HepG2 (cell line): Measurements from ENCODE around the gene STX5. TPM values are rescaled to one million over a fixed set of nuclear protein-coding genes. Genes with fewer than 3 reads are reported as not detected.

Source experiments
- AGO2 ChIP-seq: fragments of 200-400 bp; formaldehyde crosslinking; optimal IDR thresholded peaks from 2 replicates; pipeline ENCODE3; 2017; ENCODE audit warnings: mild to moderate bottlenecking, low read depth, low read length, moderate library complexity
- ELF3 ChIP-seq: IDR thresholded peaks from 2 replicates; pipeline ENCODE4 v1.6.1; 2016; ENCODE audit warnings: missing genetic modification reagents, missing compliant biosample characterization
- HOXA9 ChIP-seq: sonication (generic); formaldehyde crosslinking; IDR thresholded peaks from 2 replicates; pipeline ENCODE4 v1.8.1; 2022; ENCODE audit warnings: missing genetic modification reagents, mild to moderate bottlenecking, moderate library complexity, borderline replicate concordance
- JARID2 ChIP-seq: sonication (generic); formaldehyde crosslinking; IDR thresholded peaks from 2 replicates; pipeline ENCODE4 v1.8.1; 2023; ENCODE audit warnings: missing genetic modification reagents, inconsistent platforms; ENCODE audit not compliant: insufficient replicate concordance
- NFYB ChIP-seq: sonication (generic); formaldehyde crosslinking; IDR thresholded peaks from 2 replicates; pipeline ENCODE4 v1.4.0; 2020; ENCODE audit warnings: missing genetic modification reagents
- SPEN ChIP-seq: sonication (generic); formaldehyde crosslinking; IDR thresholded peaks from 2 replicates; pipeline ENCODE4 v1.5.1; 2020; ENCODE audit warnings: low read depth, mild to moderate bottlenecking, missing genetic modification reagents
- TAF15 ChIP-seq: fragments of 200-400 bp; formaldehyde crosslinking; IDR thresholded peaks from one replicate; pipeline ENCODE4 v1.6.1; 2018; ENCODE audit warnings: mild to moderate bottlenecking, low read depth, low read length; ENCODE audit not compliant: poor library complexity, severe bottlenecking
- TBL1XR1 ChIP-seq: fragments of 150-350 bp; IDR thresholded peaks from 2 replicates; pipeline ENCODE4 v1.6.1; 2014; ENCODE audit warnings: borderline replicate concordance, low read length; ENCODE audit not compliant: partially characterized antibody
- ZIK1 ChIP-seq: sonication (generic); formaldehyde crosslinking; IDR thresholded peaks from 2 replicates; pipeline ENCODE4 v1.5.0; 2020; ENCODE audit warnings: mild to moderate bottlenecking, low read depth, missing genetic modification reagents, borderline replicate concordance
- ZNF230 ChIP-seq: sonication (generic); formaldehyde crosslinking; IDR thresholded peaks from 2 replicates; pipeline ENCODE4 v1.4.0; 2020; ENCODE audit warnings: mild to moderate bottlenecking, missing genetic modification reagents
- ZNF264 ChIP-seq: sonication (generic); formaldehyde crosslinking; IDR thresholded peaks from 2 replicates; pipeline ENCODE4 v1.4.0; 2020; ENCODE audit warnings: missing genetic modification reagents
- ZNF501 ChIP-seq: sonication (generic); formaldehyde crosslinking; IDR thresholded peaks from 2 replicates; pipeline ENCODE4 v1.5.1; 2020; ENCODE audit warnings: mild to moderate bottlenecking, moderate library complexity, missing genetic modification reagents
- polyA plus RNA-seq, 8 experiments: library from polyadenylated mRNA; depleted of rRNA in 3 of 8; stranded (reverse) in 7 of 8; unstranded in 1 of 8; fragments of >200 nt; fragmentation: Illumina TruSeq in 4 of 8; extraction: Trizol in 4 of 8; gene quantifications; 2 replicates each; pipeline versions ENCODE4 v1.2.1 to v1.2.3, GENCODE V29; 2011 to 2016; ENCODE audit warnings: low read depth in 4 of 8, missing spikeins in 1 of 8, mixed read lengths in 1 of 8; ENCODE audit not compliant: insufficient read depth in 1 of 8
- total RNA-seq, 5 experiments: library from RNA; depleted of rRNA; stranded (reverse); fragments of >200 nt; fragmentation: Illumina TruSeq; extraction: Trizol; gene quantifications; 2 replicates each; pipeline ENCODE4 v1.2.3, GENCODE V29; 2016; ENCODE audit warnings: low read depth in 1 of 5
- TF ChIP-seq, protein P1 (sequence below): sonication (generic); formaldehyde crosslinking; IDR thresholded peaks from 2 replicates; pipeline ENCODE4 v1.4.0; 2020; ENCODE audit warnings: missing genetic modification reagents; ENCODE audit errors: not compliant biosample characterization
- TF ChIP-seq, protein P2 (sequence below): sonication (generic); formaldehyde crosslinking; IDR thresholded peaks from 2 replicates; pipeline ENCODE4 v1.4.0; 2020; ENCODE audit warnings: missing genetic modification reagents
- TF ChIP-seq, protein P3 (sequence below): sonication (generic); formaldehyde crosslinking; conservative IDR thresholded peaks from 2 replicates; pipeline ENCODE4 v1.5.0; 2020; ENCODE audit warnings: missing genetic modification reagents
- TF ChIP-seq, protein P4 (sequence below): sonication (generic); formaldehyde crosslinking; IDR thresholded peaks from 2 replicates; pipeline ENCODE4 v1.4.0; 2020; ENCODE audit warnings: missing genetic modification reagents, borderline replicate concordance

STX5 gene
- total and polyA plus RNA-seq, 2 of the 13 experiments (the other 11 are each of a cell fraction or from before 2014, with no cell fraction given), result 26.9 to 30.0 TPM

DNA sequence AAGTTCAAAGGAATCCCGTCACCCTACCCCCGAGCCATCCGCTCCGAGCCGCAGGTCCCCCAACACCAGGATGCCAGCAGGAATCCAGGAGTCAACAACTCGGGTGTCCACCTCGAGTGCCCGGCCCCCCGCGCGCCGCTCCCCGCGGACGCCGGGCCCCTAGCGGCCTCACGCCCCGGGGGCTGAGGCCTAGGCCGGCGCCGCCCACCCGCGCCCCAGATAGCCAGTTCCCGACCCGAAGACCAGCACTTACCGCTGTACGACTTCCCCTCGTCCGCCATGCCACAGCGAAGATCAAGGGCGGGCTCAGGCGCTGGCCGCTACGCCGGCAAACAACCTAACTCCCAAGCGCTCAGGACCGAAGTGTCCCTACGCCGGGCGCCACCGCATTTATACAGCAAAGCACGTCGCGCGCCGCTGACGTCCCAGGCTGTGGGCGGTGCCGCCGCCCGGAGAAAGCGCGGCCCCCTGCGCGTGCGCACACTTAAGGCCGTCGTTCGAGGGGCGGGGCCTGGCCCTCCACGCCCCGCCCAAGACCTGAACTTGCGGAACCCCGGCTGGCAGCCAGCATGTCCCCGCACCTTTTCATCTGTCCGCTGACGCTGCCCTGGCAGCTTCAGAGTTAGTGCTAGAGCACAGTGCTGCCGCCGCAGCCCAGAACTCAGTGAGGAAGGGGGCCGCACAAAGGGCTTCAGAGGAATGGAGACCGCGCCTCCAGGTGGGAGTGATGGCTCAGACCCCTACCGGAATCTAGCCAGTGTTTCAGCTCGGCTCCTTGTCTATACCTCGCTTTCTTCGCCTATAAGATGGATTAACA lies 26.6 kb downstream of the STX5 start, which contains the start of gene NXF1 (continued):
- TF ChIP-seq ELF3 (CRISPR knock-in tag) (peak; percentile 79), ZIK1 (peak; percentile 83; the same call in 1 of the 2 replicates), TBL1XR1 (no peak), ZNF264 (CRISPR knock-in tag) (peak; percentile 77; the same call in 1 of the 2 replicates), SPEN (CRISPR knock-in tag) (peak; percentile 80), TAF15 (peak; percentile 86), AGO2 (peak; percentile 99), ZNF230 (peak; percentile 87; the same call in 1 of the 2 replicates), NFYB (CRISPR knock-in tag) (peak; percentile 55), JARID2 (no peak), HOXA9 (0 out of 2 replicates have a peak, but pooled peaks have one; percentile 6), ZNF501 (peak; percentile 82)
- TF ChIP-seq, protein P1, sequence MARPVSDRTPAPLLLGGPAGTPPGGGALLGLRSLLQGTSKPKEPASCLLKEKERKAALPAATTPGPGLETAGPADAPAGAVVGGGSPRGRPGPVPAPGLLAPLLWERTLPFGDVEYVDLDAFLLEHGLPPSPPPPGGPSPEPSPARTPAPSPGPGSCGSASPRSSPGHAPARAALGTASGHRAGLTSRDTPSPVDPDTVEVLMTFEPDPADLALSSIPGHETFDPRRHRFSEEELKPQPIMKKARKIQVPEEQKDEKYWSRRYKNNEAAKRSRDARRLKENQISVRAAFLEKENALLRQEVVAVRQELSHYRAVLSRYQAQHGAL (CRISPR knock-in tag), result peak; percentile 29
- TF ChIP-seq, protein P2, sequence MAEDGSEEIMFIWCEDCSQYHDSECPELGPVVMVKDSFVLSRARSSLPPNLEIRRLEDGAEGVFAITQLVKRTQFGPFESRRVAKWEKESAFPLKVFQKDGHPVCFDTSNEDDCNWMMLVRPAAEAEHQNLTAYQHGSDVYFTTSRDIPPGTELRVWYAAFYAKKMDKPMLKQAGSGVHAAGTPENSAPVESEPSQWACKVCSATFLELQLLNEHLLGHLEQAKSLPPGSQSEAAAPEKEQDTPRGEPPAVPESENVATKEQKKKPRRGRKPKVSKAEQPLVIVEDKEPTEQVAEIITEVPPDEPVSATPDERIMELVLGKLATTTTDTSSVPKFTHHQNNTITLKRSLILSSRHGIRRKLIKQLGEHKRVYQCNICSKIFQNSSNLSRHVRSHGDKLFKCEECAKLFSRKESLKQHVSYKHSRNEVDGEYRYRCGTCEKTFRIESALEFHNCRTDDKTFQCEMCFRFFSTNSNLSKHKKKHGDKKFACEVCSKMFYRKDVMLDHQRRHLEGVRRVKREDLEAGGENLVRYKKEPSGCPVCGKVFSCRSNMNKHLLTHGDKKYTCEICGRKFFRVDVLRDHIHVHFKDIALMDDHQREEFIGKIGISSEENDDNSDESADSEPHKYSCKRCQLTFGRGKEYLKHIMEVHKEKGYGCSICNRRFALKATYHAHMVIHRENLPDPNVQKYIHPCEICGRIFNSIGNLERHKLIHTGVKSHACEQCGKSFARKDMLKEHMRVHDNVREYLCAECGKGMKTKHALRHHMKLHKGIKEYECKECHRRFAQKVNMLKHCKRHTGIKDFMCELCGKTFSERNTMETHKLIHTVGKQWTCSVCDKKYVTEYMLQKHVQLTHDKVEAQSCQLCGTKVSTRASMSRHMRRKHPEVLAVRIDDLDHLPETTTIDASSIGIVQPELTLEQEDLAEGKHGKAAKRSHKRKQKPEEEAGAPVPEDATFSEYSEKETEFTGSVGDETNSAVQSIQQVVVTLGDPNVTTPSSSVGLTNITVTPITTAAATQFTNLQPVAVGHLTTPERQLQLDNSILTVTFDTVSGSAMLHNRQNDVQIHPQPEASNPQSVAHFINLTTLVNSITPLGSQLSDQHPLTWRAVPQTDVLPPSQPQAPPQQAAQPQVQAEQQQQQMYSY (CRISPR knock-in tag), result peak; percentile 58; the same call in 1 of the 2 replicates
- TF ChIP-seq, protein P3, sequence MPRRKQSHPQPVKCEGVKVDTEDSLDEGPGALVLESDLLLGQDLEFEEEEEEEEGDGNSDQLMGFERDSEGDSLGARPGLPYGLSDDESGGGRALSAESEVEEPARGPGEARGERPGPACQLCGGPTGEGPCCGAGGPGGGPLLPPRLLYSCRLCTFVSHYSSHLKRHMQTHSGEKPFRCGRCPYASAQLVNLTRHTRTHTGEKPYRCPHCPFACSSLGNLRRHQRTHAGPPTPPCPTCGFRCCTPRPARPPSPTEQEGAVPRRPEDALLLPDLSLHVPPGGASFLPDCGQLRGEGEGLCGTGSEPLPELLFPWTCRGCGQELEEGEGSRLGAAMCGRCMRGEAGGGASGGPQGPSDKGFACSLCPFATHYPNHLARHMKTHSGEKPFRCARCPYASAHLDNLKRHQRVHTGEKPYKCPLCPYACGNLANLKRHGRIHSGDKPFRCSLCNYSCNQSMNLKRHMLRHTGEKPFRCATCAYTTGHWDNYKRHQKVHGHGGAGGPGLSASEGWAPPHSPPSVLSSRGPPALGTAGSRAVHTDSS (CRISPR knock-in tag), result no peak
- TF ChIP-seq, protein P4, sequence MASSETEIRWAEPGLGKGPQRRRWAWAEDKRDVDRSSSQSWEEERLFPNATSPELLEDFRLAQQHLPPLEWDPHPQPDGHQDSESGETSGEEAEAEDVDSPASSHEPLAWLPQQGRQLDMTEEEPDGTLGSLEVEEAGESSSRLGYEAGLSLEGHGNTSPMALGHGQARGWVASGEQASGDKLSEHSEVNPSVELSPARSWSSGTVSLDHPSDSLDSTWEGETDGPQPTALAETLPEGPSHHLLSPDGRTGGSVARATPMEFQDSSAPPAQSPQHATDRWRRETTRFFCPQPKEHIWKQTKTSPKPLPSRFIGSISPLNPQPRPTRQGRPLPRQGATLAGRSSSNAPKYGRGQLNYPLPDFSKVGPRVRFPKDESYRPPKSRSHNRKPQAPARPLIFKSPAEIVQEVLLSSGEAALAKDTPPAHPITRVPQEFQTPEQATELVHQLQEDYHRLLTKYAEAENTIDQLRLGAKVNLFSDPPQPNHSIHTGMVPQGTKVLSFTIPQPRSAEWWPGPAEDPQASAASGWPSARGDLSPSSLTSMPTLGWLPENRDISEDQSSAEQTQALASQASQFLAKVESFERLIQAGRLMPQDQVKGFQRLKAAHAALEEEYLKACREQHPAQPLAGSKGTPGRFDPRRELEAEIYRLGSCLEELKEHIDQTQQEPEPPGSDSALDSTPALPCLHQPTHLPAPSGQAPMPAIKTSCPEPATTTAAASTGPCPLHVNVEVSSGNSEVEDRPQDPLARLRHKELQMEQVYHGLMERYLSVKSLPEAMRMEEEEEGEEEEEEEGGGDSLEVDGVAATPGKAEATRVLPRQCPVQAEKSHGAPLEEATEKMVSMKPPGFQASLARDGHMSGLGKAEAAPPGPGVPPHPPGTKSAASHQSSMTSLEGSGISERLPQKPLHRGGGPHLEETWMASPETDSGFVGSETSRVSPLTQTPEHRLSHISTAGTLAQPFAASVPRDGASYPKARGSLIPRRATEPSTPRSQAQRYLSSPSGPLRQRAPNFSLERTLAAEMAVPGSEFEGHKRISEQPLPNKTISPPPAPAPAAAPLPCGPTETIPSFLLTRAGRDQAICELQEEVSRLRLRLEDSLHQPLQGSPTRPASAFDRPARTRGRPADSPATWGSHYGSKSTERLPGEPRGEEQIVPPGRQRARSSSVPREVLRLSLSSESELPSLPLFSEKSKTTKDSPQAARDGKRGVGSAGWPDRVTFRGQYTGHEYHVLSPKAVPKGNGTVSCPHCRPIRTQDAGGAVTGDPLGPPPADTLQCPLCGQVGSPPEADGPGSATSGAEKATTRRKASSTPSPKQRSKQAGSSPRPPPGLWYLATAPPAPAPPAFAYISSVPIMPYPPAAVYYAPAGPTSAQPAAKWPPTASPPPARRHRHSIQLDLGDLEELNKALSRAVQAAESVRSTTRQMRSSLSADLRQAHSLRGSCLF (CRISPR knock-in tag), result no peak
